HG03457 (cell line): Measurements from ENCODE around the gene MAP3K4.

Experiments
- ATAC-seq: cut with Tn5 transposase; IDR thresholded peaks from one replicate; pipeline ENCODE4 v1.9.1; 2021; ENCODE audit warnings: moderate number of reproducible peaks; ENCODE audit not compliant: unreplicated experiment

Gene MAP3K4

DNA sequence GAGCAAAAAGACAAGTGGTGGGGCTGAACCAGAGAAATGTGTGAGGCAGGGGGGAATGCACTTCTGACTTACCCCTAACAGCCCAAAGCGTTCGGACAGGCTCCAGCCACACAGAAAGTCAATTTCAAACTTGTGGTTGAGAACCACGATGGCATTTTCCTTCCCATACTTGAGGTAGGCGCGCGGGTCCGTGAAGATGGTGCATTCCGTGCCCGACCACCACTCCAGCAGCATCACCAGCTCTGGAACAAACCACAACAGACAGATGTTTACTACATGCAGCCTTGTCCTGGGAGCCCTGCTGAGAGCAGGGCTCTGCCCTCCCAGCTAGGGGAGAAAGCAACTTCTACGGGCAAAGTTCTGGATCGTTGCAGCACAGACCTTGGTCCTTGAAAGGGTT is 174.6 kb downstream of the MAP3K4 start:
- ATAC-seq = no peak

DNA sequence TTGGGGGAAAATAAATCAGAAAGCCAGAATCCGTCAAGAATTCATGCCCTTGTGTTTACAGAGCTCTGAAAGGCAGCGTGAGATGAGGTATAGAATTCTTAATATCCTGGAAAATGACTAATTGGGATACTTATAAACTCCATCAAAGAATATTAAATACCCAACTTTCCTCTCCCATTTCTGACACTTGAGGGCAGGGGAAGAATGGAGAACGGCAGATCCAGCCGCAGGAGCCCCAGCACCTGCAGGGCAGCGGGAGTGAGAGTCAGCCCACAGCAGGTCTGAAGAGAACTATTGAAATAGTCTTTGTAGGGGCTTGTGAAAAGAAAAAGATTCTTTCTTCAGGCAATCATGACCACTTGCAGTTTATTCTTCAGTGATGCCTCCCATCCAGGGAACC is 175.1 kb downstream of the MAP3K4 start:
- no peak for ATAC-seq
